NK-92 (cell line): ENCODE data around the gene MRS2.
"Not testable (repeated sequence)": the region's sequence is repeated elsewhere in the genome, so short reads cannot be mapped to it uniquely, and the experiment has no call there.

Source experiments
- DNase-seq: peaks from one replicate; lab custom pipeline; 2025; ENCODE audit not compliant: unreplicated experiment; lab: John Stamatoyannopoulos, UW

Gene MRS2

GRCh38 chr6:24385536-24386269, 17.0 kb upstream of the MRS2 start:
- DNase-seq = no peak

- DNase-seq = no peak
Observed at GRCh38 chr6:24387818-24388217, 14.9 kb upstream of the MRS2 start.

- DNase-seq = no peak
Observed at GRCh38 chr6:24391208-24391607, 11.5 kb upstream of the MRS2 start.

- DNase-seq = no peak
Observed at GRCh38 chr6:24391756-24392405, 10.9 kb upstream of the MRS2 start.

- DNase-seq = no peak
Observed at GRCh38 chr6:24394061-24394779, 8.5 kb upstream of the MRS2 start.

GRCh38 chr6:24394780-24395437, 7.8 kb upstream of the MRS2 start:
- no peak for DNase-seq

GRCh38 chr6:24396824-24397223, 5.9 kb upstream of the MRS2 start:
- DNase-seq = no peak

- DNase-seq = no peak
Observed at GRCh38 chr6:24397631-24398030, 5.1 kb upstream of the MRS2 start.

GRCh38 chr6:24400045-24401039, 2.4 kb upstream of the MRS2 start:
- DNase-seq = not testable (repeated sequence)

- no peak for DNase-seq
Observed at GRCh38 chr6:24401458-24401857, 1.3 kb upstream of the MRS2 start.

GRCh38 chr6:24403501-24403824, 727 bp downstream of the MRS2 start:
- no peak for DNase-seq

GRCh38 chr6:24405262-24405661, 2.5 kb downstream of the MRS2 start:
- no peak for DNase-seq

- no peak for DNase-seq
Observed at GRCh38 chr6:24408719-24409410, 6.1 kb downstream of the MRS2 start.

GRCh38 chr6:24410622-24411021, 7.9 kb downstream of the MRS2 start:
- no peak for DNase-seq

- DNase-seq = no peak
Observed at GRCh38 chr6:24412294-24412693, 9.6 kb downstream of the MRS2 start.

- not testable (repeated sequence) for DNase-seq
Observed at GRCh38 chr6:24414531-24414930, 11.8 kb downstream of the MRS2 start.

- DNase-seq = no peak
Observed at GRCh38 chr6:24415753-24416152, 13.0 kb downstream of the MRS2 start.

- no peak for DNase-seq
Observed at GRCh38 chr6:24419526-24419925, 16.8 kb downstream of the MRS2 start.

GRCh38 chr6:24425091-24425490, 22.4 kb downstream of the MRS2 start:
- DNase-seq = no peak
